H1 (cell line): ENCODE measurements around the gene HNRNPU. TPM values are rescaled to one million over a fixed set of nuclear protein-coding genes. Genes with fewer than 3 reads are reported as not detected.

ENCODE experiments used
- CTCF ChIA-PET: fragments of 300-600 bp; sonication (Branson Sonifier 250); formaldehyde crosslinking; loops from one replicate; lab custom pipeline; 2021; ENCODE audit not compliant: partially characterized antibody; lab: Charles Lee
- POLR2A ChIA-PET: fragments of 300-600 bp; sonication (Branson Sonifier 250); formaldehyde crosslinking; loops from one replicate; lab custom pipeline; 2021; ENCODE audit warnings: inconsistent platforms; ENCODE audit not compliant: partially characterized antibody; lab: Charles Lee
- DNase-seq, 2 experiments: peaks; one replicate each; pipeline versions ENCODE4 v3.0.0 to v3.0.0-alpha.2; 2010 to 2022; ENCODE audit warnings: low spot score in 2 of 2, low read depth in 1 of 2, mixed read lengths in 1 of 2
- FAIRE-seq: peaks from 2 replicates; lab custom pipeline; 2011; peaks lifted over from hg19 to GRCh38; lab: Jason Lieb, UNC
- H2AFZ ChIP-seq: 2 replicates; pipeline ENCODE4 v1.8.1; 2012; ENCODE audit warnings: low read length, inconsistent platforms
- H2AK5ac ChIP-seq: 2 replicates; pipeline ENCODE4 v1.6.1; 2013; ENCODE audit warnings: low read depth, low read length
- H2BK120ac ChIP-seq: replicated peaks from 2 replicates; pipeline ENCODE3; 2013; ENCODE audit warnings: low read depth, low read length, inconsistent platforms
- H2BK12ac ChIP-seq: 2 replicates; pipeline ENCODE4 v1.6.1; 2013; ENCODE audit warnings: low read depth, low read length
- H2BK15ac ChIP-seq: 2 replicates; pipeline ENCODE4 v1.6.1; 2013; ENCODE audit warnings: low read length
- H2BK20ac ChIP-seq: 2 replicates; pipeline ENCODE4 v1.6.1; 2013; ENCODE audit warnings: low read length
- H2BK5ac ChIP-seq: 2 replicates; pipeline ENCODE4 v1.6.1; 2013; ENCODE audit warnings: low read depth, low read length
- H3K14ac ChIP-seq: 2 replicates; pipeline ENCODE4 v1.6.1; 2013; ENCODE audit warnings: inconsistent platforms; ENCODE audit not compliant: insufficient read length
- H3K18ac ChIP-seq: 2 replicates; pipeline ENCODE4 v1.6.1; 2013; ENCODE audit warnings: low read length; ENCODE audit errors: extremely low read depth
- H3K23ac ChIP-seq: 2 replicates; pipeline ENCODE4 v1.6.1; 2013; ENCODE audit warnings: inconsistent platforms; ENCODE audit not compliant: insufficient read length
- H3K23me2 ChIP-seq: 2 replicates; pipeline ENCODE4 v1.6.1; 2013; ENCODE audit warnings: low read depth, low read length
- H3K27ac ChIP-seq: 2 replicates; pipeline ENCODE4 v1.6.1; 2011; ENCODE audit warnings: low read depth, low read length, inconsistent platforms
- H3K27me3 ChIP-seq, 4 experiments: replicated peaks in 1 of 4; 1 replicate in 1 of 4; 2 replicates in 3 of 4; pipeline versions ENCODE4 v1.6.1 to v1.8.1; 2011 to 2013; ENCODE audit warnings: low read length in 3 of 4, mild to moderate bottlenecking in 3 of 4, inconsistent platforms in 2 of 4, mixed read lengths in 2 of 4, moderate library complexity in 1 of 4; ENCODE audit not compliant: control insufficient read depth in 3 of 4, insufficient read depth in 3 of 4; ENCODE audit errors: extremely low read depth in 1 of 4
- H3K36me3 ChIP-seq, 4 experiments: 2 replicates each; pipeline versions ENCODE4 v1.6.1 to v1.8.1; 2011 to 2013; ENCODE audit warnings: mild to moderate bottlenecking in 4 of 4, low read length in 3 of 4, moderate library complexity in 2 of 4, control low read depth in 1 of 4, inconsistent platforms in 1 of 4; ENCODE audit not compliant: insufficient read depth in 4 of 4, control insufficient read depth in 2 of 4
- H3K4ac ChIP-seq: replicated peaks from 2 replicates; pipeline ENCODE3; 2013; ENCODE audit warnings: low read length, low read depth, mixed read lengths, inconsistent platforms; ENCODE audit not compliant: insufficient read length
- H3K4me1 ChIP-seq, 4 experiments: replicated peaks in 1 of 4; 1 replicate in 1 of 4; 2 replicates in 3 of 4; pipeline versions ENCODE4 v1.6.1 to v1.8.1; 2011 to 2013; ENCODE audit warnings: low read length in 3 of 4, inconsistent platforms in 2 of 4, mixed read lengths in 1 of 4; ENCODE audit not compliant: insufficient read depth in 4 of 4, control insufficient read depth in 3 of 4
- H3K4me2 ChIP-seq, 2 experiments: 2 replicates each; pipeline versions ENCODE4 v1.6.1 to v1.8.1; 2011 to 2013; ENCODE audit warnings: low read depth in 2 of 2, low read length in 2 of 2, control low read depth in 1 of 2, inconsistent platforms in 1 of 2, mild to moderate bottlenecking in 1 of 2; ENCODE audit not compliant: insufficient read depth in 1 of 2
- H3K4me3 ChIP-seq, 4 experiments: fragments of 200-600, 300-600 bp in 1 of 4; sonication (generic), shearing (Covaris generic), sonication (Bioruptor Twin) in 1 of 4; 2 replicates each; pipeline versions ENCODE4 v1.5.1 to v1.8.1; 2011 to 2016; ENCODE audit warnings: low read length in 4 of 4, low read depth in 3 of 4, control low read depth in 2 of 4, inconsistent platforms in 2 of 4, mild to moderate bottlenecking in 2 of 4, mixed read lengths in 1 of 4, moderate library complexity in 1 of 4; ENCODE audit not compliant: insufficient read depth in 2 of 4; ENCODE audit errors: extremely low read depth in 1 of 4
- H3K56ac ChIP-seq: replicated peaks from 2 replicates; pipeline ENCODE3; 2013; ENCODE audit warnings: low read depth, mild to moderate bottlenecking, mixed read lengths, low read length, inconsistent platforms; ENCODE audit not compliant: insufficient read length
- H3K79me1 ChIP-seq: 2 replicates; pipeline ENCODE4 v1.6.1; 2013; ENCODE audit warnings: low read depth, low read length, control low read depth
- H3K79me2 ChIP-seq, 2 experiments: 2 replicates each; pipeline versions ENCODE4 v1.6.1 to v1.8.1; 2012 to 2013; ENCODE audit warnings: low read length in 2 of 2, mild to moderate bottlenecking in 2 of 2, inconsistent platforms in 1 of 2; ENCODE audit not compliant: insufficient read depth in 2 of 2, control insufficient read depth in 1 of 2
- H3K9ac ChIP-seq, 4 experiments: replicated peaks in 1 of 4; 1 replicate in 1 of 4; 2 replicates in 3 of 4; pipeline versions ENCODE4 v1.6.1 to v1.8.1; 2011 to 2013; ENCODE audit warnings: low read depth in 3 of 4, low read length in 3 of 4, control low read depth in 2 of 4, mild to moderate bottlenecking in 2 of 4, moderate library complexity in 2 of 4, inconsistent platforms in 1 of 4; ENCODE audit errors: extremely low read depth in 1 of 4
- H3K9me3 ChIP-seq, 2 experiments: 2 replicates each; pipeline versions ENCODE4 v1.6.1 to v1.8.1; 2012 to 2013; ENCODE audit warnings: mild to moderate bottlenecking in 2 of 2, moderate library complexity in 2 of 2, control low read depth in 1 of 2, inconsistent platforms in 1 of 2, low read depth in 1 of 2, low read length in 1 of 2, mixed read lengths in 1 of 2; ENCODE audit not compliant: insufficient read depth in 2 of 2
- H4K20me1 ChIP-seq, 2 experiments: replicated peaks in 1 of 2; 2 replicates each; pipeline versions ENCODE3 to v1.8.1; 2011 to 2013; ENCODE audit warnings: inconsistent platforms in 2 of 2, low read length in 2 of 2, mild to moderate bottlenecking in 1 of 2; ENCODE audit not compliant: insufficient read depth in 2 of 2, control insufficient read depth in 1 of 2
- H4K5ac ChIP-seq: 2 replicates; pipeline ENCODE4 v1.6.1; 2013; ENCODE audit warnings: low read length, low read depth, mixed read lengths, inconsistent platforms; ENCODE audit not compliant: insufficient read length
- H4K8ac ChIP-seq: 2 replicates; pipeline ENCODE4 v1.8.0; 2013; ENCODE audit warnings: mild to moderate bottlenecking, moderate library complexity, low read length, inconsistent platforms; ENCODE audit not compliant: insufficient read depth; ENCODE audit errors: extremely low read depth
- H4K91ac ChIP-seq: replicated peaks from 2 replicates; pipeline ENCODE3; 2013; ENCODE audit warnings: low read length, mixed read lengths, inconsistent platforms; ENCODE audit not compliant: insufficient read length
- ASH2L ChIP-seq: fragments of 200-600, 300-600 bp; sonication (generic); IDR thresholded peaks from one replicate; pipeline ENCODE4 v1.7.1; 2017; ENCODE audit warnings: low read length
- CBX8 ChIP-seq: fragments of 300-800, 300-1000 bp; sonication (generic); IDR thresholded peaks from 2 replicates; pipeline ENCODE4 v1.7.1; 2016; ENCODE audit warnings: low read depth, low read length, borderline replicate concordance
- E2F6 ChIP-seq: IDR thresholded peaks from 2 replicates; pipeline ENCODE4 v1.6.1; 2012; ENCODE audit warnings: inconsistent platforms
- EP300 ChIP-seq, 2 experiments: IDR thresholded peaks; 1 replicate in 1 of 2; 2 replicates in 1 of 2; pipeline ENCODE4 v1.6.1; 2011 to 2012; ENCODE audit warnings: low read depth in 2 of 2, low read length in 2 of 2, mild to moderate bottlenecking in 2 of 2, borderline replicate concordance in 1 of 2, inconsistent platforms in 1 of 2, moderate library complexity in 1 of 2
- KDM1A ChIP-seq: fragments of 200-600, 300-600 bp; sonication (generic); IDR thresholded peaks from 2 replicates; pipeline ENCODE4 v1.7.1; 2016; ENCODE audit warnings: mild to moderate bottlenecking, low read length, borderline replicate concordance
- KDM4A ChIP-seq: IDR thresholded peaks from one replicate; pipeline ENCODE4 v1.7.1; 2012; ENCODE audit warnings: low read depth, mild to moderate bottlenecking, moderate library complexity, low read length, inconsistent platforms; ENCODE audit not compliant: severe bottlenecking
- MAX ChIP-seq: IDR thresholded peaks from 2 replicates; pipeline ENCODE4 v1.6.1; 2012; ENCODE audit warnings: inconsistent platforms
- RFX5 ChIP-seq: IDR thresholded peaks from 2 replicates; pipeline ENCODE4 v1.6.1; 2011; ENCODE audit warnings: low read depth, low read length, improper control_type of control experiment, borderline replicate concordance
- SAP30 ChIP-seq: fragments of 300-600 bp; sonication (generic); IDR thresholded peaks from 2 replicates; pipeline ENCODE4 v1.7.1; 2012; ENCODE audit warnings: low read length, moderate library complexity, mild to moderate bottlenecking, inconsistent platforms; ENCODE audit not compliant: insufficient read depth, insufficient replicate concordance
- SIN3A ChIP-seq, 2 experiments: IDR thresholded peaks in 1 of 2; conservative IDR thresholded peaks in 1 of 2; 2 replicates each; pipeline ENCODE4 v1.6.1; 2011 to 2012; ENCODE audit warnings: low read length in 2 of 2, improper control_type of control experiment in 1 of 2, low read depth in 1 of 2, mild to moderate bottlenecking in 1 of 2
- SP1 ChIP-seq: IDR thresholded peaks from 2 replicates; pipeline ENCODE4 v1.6.1; 2011; ENCODE audit warnings: low read depth, low read length
- WGBS, 2 experiments: shearing (Covaris generic) in 1 of 2; methylation state at CpG; one replicate each; pipeline versions ENCODE4 v1.1.6 to v1.1.7; 2013 to 2015; ENCODE audit warnings: low lambda C conversion rate in 2 of 2, mixed read lengths in 2 of 2, inconsistent platforms in 1 of 2, low coverage in 1 of 2, missing lambda C conversion rate in 1 of 2; ENCODE audit not compliant: insufficient replicate concordance in 2 of 2, insufficient coverage in 1 of 2, insufficient read length in 1 of 2; ENCODE audit errors: extremely low coverage in 1 of 2, missing lambda C conversion rate in 1 of 2; 5-methylcytosine and 5-hydroxymethylcytosine counted together
- polyA plus RNA-seq, 7 experiments: library from polyadenylated mRNA; depleted of rRNA in 3 of 7; stranded (reverse) in 5 of 7; unstranded in 2 of 7; fragments of >200 nt in 5 of 7; fragments of 200-250 nt in 2 of 7; gene quantifications; 1 replicate in 5 of 7; 2 replicates in 1 of 7; 4 replicates in 1 of 7; pipeline versions ENCODE4 v1.2.1 to v1.2.3, GENCODE V29; 2011 to 2013; ENCODE audit warnings: missing spikeins in 2 of 7, mixed read lengths in 2 of 7
- total RNA-seq: library from RNA; stranded (reverse); fragmentation: NEBNext Ultra II Directional; extraction: Animal tissue kit (Norgen Biotek cat#: 25700); gene quantifications from 2 replicates; pipeline ENCODE4 v1.2.1, GENCODE V29; 2021

HNRNPU gene
- total and polyA plus RNA-seq, 2 of the 8 experiments (the other 6 are each of a cell fraction or from before 2014, with no cell fraction given) = 95.6 to 606 TPM

GRCh38 chr1:244858357-244858756 is 6.0 kb downstream of the HNRNPU start:
- Histone ChIP-seq H3K18ac (no peak overlapping the region), H3K4me2 (no peak overlapping the region), H2BK12ac (no peak overlapping the region), H3K36me3 (peaks cover 53 to 94% (median 74%) of the 10 kb centered on the region in 4 experiments), H2BK120ac (no peak overlapping the region), H3K79me2 (peaks cover 29 to 91% of the 10 kb centered on the region in 2 experiments), H4K91ac (no peak overlapping the region), H3K4me3 (0 out of 8 replicates have a peak overlapping the region, but pooled peaks of 1 of the 4 experiments have one; percentile 1), H2BK15ac (no peak overlapping the region), H3K23ac (no peak overlapping the region), H3K27ac (no peak overlapping the region), H3K23me2 (peaks cover 2% of the 10 kb centered on the region), H3K9me3 (no peaks in the 10 kb centered on the region), H3K14ac (no peak overlapping the region), H4K8ac (no peak overlapping the region), H3K9ac (no peak overlapping the region), H3K4me1 (peaks cover 0 to 4% (median 1%) of the 10 kb centered on the region in 4 experiments; a peak in 3 of 7 replicates), H3K27me3 (no peaks in the 10 kb centered on the region), H2AFZ (no peak overlapping the region), H2BK20ac (no peak overlapping the region), H2BK5ac (no peak overlapping the region), H3K79me1 (no peaks in the 10 kb centered on the region; the same call in 1 of the 2 replicates), H3K4ac (no peak overlapping the region), H3K56ac (no peak overlapping the region), H2AK5ac (no peak overlapping the region), H4K20me1 (peaks cover 29 to 30% of the 10 kb centered on the region in 2 experiments), H4K5ac (no peak overlapping the region)
- 92% methylated on average over 1 of the region's 1 CpG; no CpG with 5 or more reads in 1 of the 2 experiments for WGBS, 2 experiments
- CTCF ChIA-PET = interaction anchor here (0.6 to 2.3 kb wide), 2 partner anchors 184 to 421 kb away, joined by 4 to 9 read pairs; no protein-coding TSS in a partner anchor
- FAIRE-seq = no peak
- POLR2A ChIA-PET = interaction anchor here (0.6 to 29.6 kb wide), 8 partner anchors 7 to 184 kb away, joined by 3 to 677 read pairs (median 18); partner anchors contain the start of gene COX20
- no peak for DNase-seq
- TF ChIP-seq KDM1A = no peak
- no peak for TF ChIP-seq CBX8
- TF ChIP-seq SIN3A (conservative IDR thresholded peaks at IDR 0.05 in 1 of 2, IDR thresholded peaks at IDR 0.05 in 1 of 2; ENCODE audit: low read depth in 1 of 2, low read length in 2 of 2) = no peak
- TF ChIP-seq E2F6 = no peak
- TF ChIP-seq SP1 = no peak
- no peak for TF ChIP-seq EP300 (IDR thresholded peaks at IDR 0.05; ENCODE audit: borderline replicate concordance in 1 of 2, low read depth in 2 of 2, low read length in 2 of 2)
- no peak for TF ChIP-seq KDM4A
- TF ChIP-seq MAX = no peak
- TF ChIP-seq SAP30 = no peak
- no peak for TF ChIP-seq ASH2L
- no peak for TF ChIP-seq RFX5
